HG03108 (cell line): ENCODE data around the gene SOHLH1.

Experiments used
- ATAC-seq: cut with Tn5 transposase; IDR thresholded peaks from one replicate; pipeline ENCODE4 v1.9.1; 2021; ENCODE audit warnings: moderate library complexity; ENCODE audit not compliant: unreplicated experiment

Gene SOHLH1, protein sequence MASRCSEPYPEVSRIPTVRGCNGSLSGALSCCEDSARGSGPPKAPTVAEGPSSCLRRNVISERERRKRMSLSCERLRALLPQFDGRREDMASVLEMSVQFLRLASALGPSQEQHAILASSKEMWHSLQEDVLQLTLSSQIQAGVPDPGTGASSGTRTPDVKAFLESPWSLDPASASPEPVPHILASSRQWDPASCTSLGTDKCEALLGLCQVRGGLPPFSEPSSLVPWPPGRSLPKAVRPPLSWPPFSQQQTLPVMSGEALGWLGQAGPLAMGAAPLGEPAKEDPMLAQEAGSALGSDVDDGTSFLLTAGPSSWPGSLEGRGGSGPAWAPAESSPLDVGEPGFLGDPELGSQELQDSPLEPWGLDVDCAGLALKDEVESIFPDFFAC

DNA sequence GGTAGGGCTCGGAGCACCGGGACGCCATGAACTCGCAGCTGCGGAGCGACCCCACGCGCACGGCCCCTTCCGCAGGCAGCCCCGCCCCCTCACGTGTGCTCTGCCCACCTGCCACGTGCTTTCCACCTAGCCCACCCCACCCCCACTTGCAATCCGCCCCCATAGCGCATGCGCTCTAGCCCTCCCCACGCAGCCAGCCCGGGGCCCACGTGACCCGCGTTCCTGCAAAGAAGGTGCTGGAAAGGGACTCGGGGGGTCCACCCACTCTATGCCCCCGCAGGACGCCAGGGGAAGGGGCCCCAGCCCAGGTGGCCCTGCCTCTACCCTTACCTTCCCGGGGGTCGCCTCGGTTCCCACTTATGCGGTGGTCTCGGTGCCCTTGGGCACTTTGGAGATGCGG lies at the start of gene SOHLH1:
SOHLH1 (minus strand) TSS at position 42 of the 400 bp plus-strand sequence; CDS start at position 28, 14 bp downstream.
- no peak for ATAC-seq

DNA sequence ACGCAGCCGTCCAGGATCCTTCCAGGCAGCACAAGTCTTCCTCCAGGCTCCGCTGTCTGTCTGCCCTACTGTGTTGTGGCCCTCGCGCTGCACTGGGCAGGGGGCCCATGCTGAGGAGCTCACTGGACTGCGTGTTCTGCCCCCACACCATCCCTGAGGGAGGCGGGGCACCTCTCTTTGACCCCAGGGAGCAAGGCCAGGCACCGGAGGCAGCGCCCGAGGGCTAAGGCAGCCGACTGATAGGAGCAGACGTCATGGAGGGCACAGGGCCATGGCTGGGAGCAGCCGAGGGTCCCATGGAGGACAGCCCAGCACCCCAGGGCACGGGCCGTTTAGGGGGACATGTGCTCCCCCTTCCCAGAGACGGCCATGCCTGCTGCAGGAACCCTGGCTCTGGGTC lies 49.4 kb upstream of the SOHLH1 start:
- no peak for ATAC-seq

DNA sequence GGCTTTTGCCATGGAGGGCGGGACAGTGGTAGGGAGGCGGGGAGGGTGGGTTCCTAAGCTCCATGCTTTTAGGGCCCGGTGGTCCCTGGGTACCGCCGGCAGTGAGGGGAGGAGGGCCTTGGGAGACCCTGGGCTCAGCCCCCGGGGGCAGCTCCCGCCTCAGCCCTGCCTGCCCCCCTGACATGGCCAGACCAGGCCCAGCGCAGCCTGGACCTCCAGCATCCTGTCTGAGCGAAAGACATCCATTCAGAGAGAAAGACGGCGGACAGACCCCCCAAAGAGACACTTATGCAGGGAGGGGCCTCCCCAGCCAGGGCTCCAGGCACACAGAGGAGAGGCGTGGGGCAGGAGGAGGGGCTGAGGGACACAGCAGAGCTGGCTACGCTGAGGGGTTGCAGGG lies 48.0 kb upstream of the SOHLH1 start:
- ATAC-seq: no peak

DNA sequence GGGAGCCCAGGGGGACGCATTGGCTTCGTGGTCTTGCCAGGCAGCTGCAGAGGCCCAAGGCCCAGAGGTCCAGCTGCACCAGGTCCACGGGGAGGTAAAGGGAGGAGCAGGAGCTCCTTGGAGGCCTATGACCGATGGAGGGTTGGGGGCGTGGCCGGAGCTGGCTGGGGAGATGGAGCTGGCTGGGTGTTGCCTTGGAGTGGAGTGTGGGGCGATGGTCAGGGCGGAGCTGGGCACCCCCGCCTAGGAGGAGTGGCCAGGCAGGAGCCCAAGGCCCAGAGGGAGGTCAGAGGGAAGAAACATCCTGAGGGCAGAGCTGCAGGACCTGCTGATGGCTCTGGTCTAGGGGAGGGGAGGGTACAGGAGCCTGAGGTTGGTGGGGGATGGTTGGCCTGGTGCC lies 47.3 kb upstream of the SOHLH1 start:
- ATAC-seq: no peak

DNA sequence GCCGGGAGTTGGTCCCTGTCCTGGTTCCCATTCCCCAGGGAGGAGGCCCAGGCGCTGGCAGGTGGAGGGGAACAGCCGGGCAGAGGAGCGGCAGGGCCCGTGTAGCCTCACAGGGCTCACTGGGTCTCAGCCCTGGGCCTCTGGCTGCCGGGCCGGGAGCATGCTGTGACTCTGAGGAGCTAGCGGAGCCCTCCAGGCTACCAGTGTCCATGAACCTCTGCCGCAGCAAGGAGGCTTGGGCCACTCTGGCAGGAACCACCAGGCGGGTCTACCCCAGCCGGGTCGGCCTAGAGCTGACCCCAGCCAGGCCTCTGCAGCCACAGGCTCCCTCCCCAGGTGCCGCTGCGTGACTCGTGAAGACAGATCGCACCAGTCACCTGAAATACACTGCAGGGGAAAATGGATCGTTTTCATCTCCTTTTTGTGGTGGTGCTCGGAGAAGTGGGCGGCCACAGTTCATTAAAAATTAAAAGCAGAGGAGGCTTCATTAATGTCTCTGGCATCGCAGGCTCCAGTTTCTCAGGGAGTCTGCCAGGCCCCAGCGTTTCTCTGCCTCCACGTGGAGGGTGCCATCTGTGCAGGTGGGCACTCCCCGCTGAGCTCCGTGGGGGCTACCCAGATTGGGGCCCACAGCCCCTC lies 46.5 kb upstream of the SOHLH1 start:
- ATAC-seq: no peak

DNA sequence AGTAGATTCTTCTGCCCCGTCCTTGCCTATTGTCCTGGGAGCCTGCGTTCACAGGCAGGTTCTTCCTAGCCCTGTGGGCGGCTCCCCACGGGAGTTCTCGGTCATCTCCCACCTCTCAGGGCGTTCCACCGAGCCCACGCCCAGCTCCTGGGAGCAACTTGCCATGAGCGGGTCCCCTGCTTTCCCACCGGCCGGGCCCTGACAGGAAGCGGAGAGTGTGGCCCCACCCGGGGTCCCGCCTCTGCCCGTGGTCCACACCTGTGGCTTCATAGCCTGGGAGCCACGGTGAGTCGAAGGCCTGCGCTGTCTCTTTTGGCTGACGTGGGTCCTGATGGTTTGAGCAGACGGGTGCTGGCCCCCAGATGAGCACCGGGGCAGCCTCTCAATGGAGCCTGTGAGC lies 45.9 kb upstream of the SOHLH1 start:
- ATAC-seq: no peak

DNA sequence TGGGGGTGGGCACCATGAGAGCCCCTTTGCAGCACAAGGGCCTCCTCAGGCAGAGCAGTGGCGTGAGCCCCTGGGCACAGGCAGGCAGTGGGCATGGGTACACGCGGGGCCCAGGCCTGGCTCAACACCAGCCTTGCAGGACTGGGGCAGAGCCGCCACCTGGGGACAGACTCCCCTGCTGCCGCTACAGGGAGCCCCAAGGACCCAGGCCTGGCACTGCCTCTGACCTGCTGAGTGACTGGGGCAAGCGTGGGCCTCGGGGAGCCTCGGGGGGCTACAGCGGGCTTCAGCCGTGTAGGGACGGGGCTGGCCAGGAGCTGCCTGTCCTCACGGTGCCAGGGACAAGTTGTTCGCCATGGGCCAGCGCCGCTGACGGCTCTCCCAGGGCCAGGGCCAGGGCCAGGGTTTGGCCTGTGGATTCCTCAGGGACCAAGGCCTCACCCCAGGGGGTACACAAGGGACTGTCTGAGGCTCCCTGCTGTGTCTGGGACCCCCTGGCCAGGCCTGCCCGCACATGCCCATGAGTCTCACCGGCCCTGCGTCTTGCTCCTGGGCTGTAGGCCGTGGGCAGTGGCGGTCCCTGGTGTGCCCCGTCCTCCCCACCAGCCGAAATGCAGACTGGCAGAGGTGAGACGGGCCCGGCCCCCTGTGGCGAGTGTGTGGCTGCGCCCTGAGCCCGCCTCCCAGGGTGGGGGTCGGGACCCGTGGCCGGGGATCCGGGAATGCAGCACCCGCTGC lies 45.2 kb upstream of the SOHLH1 start:
- ATAC-seq: no peak

DNA sequence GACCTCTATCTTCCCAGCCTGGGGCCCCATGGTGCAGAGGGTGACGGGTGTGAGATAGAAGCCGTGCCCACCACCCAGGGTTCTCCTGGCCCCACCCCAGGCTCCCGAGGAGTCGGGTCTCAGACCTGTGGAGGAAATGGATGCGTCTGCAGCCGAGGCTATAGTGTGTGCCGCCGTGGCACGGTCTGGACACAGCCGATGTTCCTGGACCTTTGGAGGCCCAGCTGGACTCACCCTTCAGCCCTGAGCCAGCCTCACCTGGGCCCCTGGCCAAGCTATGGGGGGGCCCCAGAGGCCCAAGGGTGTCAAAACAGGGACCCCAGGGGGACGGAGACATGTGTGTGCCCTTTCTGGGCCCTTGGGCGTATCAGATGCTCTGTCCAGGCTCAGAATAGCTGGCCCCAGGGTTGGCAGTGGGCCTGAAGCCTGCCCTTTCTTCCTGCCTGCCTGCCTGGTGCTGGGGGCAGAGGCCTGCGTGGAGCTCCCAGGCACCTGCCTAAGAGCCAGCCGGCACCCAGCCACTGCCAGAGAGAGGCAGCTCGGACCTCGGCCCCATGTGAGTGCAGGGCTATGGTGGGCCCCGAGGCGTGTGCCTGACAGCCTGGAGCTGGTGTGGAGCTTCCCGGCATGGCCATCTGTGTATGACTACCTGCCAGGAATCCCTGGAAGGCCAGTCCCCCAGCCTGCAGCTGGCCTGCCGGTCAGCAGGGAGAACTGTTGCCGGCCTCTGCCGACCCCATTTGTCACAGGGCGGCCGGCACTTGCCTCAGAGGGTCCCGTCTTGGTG lies 44.5 kb upstream of the SOHLH1 start:
- ATAC-seq: no peak

DNA sequence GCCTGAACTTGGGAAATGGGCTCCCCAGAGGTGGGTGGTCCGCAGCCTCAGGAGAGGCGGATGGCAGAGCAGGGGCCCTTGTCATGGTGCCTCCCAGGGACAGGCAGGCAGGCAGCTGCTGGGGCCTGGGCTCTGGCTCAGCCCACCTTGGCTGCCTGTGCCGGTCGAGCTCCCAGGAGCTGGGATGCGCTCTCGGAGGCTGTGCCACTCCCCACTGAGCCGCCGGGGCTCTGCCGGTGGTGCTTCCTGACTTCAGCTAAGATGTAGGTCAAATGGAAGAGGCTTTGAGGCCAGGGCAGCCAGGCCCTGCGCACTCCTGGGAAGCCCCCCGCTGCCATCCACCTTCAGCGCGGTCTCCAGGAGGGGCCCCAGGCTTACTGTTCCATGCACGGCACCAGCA lies 43.7 kb upstream of the SOHLH1 start:
- no peak for ATAC-seq

DNA sequence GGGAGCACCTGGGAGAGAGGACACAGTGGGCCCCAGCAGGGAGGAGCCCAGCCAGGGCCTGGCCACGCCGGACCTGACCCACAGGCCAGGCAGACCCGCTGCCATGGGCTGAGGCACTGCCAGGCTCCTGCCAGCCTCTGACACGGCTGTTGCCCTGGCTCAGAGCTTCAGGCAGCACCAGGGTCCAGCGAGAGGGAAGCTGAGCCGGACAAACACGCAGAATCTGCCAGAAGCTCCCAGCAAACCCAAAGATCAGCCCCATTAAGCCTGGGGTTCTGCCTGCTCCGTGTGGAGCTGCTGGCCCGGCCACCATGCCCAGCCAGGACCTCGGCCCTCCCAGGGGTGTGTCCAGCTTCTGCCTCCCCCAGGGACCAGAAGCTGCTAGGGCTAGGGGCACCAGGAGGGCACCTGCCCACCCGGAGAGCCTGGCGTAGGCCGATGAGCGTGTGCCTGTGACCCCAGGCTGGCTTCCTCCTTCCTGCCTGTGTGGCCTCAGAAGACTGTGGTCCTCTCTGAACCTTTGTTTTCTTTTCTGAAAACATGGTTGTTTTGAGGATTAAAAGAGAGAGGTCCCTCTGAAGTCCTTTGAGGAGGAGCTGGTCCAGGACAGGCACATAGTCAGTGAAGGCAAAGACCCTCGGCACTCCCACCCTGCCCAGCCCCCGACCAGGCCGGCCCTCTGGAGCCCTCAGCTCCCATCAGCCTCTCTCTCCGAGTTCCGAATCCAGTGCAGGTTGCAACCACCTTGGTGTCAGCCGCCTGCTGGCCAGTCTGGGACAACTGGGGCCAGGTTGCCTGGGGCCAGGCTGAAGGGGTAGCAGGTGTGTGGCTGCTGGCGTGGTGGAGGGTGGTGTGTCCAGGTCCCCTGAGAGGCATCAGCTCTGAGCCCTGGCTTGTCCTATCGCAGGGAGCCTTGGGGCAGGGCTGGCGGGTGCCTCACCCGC lies 42.3 kb upstream of the SOHLH1 start:
- no peak for ATAC-seq

DNA sequence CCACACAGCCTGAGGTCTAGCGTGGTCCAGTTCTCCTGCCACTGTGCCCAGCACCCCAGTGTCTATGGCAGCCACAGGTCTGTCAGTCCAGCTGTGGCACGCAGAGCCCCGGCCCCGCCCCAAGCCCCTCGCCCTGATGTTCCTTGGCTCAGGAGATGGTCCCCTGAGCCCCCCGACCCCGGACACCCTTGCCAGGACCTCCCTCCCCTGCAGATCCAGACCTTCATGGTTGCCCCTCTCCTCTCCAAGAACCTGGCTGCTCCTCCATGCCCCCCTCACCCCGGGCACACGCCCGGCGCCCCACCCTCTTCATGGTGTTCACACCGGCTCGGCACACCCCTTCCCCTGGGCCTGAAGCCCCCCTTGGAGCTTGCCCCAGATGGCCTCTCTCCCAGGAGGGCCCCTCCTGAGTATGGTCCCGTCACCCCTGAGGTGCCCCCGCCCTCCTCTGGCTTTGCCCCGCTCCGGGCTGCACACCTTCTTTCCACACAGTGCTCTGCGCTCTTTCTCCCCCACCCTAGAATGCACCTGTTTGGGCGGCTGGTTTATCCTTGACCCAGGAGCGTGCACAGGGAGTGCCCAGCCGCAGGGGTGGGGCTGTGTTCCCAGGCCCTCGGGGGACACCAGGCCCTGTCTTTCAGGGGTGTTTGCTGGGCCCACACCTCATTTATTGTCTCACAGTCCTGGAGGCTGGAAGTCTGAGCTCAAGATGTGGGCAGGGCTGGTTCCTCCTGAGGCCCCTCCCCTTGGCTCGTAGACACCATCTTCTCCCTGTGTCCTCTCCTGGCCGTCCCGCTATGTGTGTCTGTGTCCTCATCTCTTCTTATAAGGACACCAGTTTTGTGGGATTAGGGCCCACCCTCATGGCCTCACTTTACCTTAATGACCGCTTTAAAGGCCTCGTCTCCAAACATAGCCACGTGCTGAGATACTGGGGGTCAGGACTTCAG lies 40.3 kb upstream of the SOHLH1 start:
- no peak for ATAC-seq

DNA sequence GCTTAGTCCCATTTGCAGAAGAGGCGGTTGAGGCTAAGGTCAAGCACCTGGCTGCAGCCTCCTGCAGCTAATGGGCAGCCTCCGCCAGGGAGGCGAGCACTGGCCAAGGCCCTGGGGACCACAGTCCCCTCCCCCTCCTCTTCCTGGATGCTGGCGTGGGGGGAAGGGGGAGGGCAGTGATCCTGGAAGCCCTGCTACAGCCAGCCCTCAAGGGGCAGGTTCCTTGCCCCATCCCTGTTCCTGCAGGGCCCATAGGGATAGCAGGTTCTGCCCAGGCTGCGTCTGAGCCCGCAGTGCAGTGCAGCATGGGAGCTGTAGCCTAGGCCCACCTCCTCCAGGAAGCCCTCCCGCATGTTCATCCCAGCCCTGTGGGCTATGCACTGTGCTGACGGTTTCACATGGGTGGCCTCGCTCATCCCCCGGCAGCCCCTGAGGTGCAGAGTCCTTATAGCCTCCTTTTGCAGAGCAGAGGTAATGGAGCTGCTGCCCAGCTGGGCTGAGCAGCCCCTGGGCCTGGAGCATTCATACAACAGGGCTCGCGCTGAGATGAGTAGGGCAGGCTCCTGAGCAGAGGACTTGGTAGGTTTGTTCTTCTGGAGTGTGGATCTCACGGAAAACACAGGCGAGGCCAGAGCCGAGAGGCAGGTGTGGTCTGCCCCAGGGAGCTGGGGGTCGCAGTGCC lies 38.7 kb upstream of the SOHLH1 start:
- ATAC-seq: no peak

DNA sequence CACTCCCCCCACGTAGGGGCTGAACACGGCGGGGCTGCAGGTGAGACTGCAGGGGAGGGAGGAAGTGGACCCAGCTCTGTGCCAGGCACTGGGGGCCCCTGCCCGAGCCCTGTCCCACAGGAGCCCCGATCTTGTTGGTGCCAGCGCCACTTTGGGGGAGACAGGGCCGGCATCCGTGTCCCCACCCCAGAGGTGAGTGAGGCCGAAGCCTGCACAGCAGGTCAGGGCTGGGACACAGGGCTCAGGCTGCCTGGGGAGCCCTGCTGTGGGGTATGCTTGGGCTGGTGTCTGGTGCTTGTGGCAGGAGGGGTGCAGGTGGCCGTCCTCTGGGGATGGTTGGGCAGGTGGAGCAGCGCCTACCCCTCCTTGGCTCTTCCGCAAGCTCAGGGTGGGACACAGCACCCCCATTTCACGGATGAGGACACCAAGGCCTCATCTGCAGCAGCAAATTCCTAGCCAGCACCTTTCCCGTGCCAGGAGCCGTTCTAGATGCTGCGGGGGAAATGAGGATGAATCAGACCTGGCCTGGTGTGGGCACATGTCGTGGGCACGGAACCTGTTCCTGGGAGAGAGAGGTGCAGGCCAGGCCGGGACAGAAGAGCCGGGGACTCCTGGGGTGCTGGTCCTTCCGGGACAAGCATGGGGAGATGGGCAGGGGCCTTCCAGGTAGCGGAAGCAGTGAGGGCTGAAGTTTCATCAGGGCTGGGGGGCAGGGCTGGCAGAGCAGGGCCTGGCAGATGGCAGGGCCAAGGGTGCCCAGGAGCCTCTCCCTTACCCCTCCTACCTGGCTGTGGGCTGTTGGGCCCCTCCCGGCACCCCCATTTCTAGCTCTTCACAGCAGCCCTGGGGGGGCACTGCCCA lies 37.9 kb upstream of the SOHLH1 start:
- ATAC-seq: no peak

DNA sequence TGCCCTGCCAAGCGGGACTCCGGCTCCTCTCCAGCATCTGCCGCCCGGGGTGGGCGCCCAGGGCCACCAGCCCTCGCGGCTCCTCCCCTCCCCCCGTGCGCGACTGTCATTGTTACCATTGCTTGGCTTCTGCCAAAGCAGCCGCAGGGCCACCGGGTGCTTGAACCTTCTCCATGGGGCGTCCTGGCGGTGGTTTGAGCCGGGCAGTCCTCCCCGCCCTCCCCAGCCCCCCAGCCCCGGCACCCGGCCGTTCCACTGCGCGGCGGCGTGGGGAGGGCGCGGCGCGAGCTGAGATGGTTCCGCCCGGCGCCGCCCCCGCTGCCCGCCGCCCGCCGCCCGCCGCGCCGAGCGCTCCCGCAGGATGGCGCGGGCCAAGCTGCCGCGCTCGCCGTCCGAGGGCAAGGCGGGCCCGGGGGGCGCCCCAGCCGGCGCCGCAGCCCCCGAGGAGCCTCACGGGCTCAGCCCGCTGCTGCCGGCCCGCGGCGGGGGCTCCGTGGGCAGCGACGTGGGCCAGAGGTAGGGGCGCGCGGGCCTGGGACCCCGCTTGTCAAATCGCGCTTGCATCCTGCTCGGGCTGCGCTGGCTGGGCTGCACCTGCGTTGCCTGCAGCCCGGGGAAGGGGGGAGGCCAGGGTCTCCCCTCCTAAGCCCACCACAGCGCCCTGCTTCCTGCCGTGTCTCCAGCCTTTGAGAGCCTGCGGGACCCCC lies 37.1 kb upstream of the SOHLH1 start:
- no peak for ATAC-seq

DNA sequence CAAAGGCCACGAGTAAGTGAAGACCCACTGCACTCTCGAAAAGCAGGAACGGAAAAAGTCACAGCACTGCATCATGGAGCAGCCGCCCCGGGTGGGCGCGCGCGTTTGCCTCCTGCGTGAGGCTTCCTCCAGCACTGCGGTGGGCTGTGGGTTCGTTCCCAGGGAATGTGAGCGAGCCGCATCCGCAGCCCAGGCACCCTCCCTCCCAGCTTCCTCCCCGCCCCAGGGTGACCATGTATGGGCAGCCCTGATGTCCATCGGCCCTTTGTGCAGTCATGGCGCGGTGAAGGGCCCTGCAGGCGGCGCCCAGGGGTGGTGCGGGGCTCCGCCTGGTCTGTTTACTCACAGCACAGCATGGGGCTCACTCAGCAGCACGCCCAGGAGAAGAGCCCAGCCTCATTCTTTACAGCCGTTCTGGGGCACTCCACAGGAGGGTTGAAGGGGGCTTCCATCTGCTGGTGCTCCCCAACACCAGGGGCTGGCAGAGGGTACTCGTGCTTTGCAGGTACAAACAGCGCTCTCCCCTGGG lies 35.4 kb upstream of the SOHLH1 start:
- ATAC-seq: no peak

DNA sequence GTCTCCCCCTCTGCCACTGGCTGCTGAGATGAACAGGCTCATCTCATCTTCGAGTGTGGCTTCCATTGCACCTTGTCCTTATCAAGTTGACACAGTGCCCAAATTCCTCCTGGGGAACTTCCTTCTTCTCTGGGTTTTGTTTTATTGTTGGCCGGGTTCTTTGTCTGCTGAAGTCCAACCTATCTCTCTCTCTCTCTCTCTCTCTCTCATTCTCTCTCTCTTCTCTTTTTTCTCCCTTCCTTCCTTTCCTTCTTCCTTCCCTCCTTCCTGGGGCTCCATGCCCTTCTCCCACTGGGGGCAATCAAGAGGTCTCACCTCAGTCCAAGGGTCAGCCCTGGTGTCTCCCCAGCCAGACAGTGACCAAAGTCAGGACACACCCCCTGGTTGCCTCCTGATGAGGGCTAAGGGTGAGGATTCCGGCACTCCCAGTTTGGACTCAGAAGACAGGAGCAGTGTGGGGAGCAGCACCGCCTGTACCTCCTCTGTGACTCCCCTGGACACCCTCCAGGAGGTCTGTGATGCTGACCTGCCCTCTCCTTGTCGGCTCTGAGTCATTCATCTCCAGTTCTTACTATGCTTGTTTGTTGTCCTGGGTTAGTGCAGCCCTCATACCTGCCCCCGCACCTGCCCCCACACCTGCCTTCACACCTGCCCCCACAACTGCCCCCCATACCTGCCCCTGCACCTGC lies 33.4 kb upstream of the SOHLH1 start:
- no peak for ATAC-seq
